Caco-2 (cell line): ENCODE results near the gene ADM. TPM values are rescaled to one million over a fixed set of nuclear protein-coding genes. Genes with fewer than 3 reads are reported as not detected.

Experiments
- BruUV-seq: library from RNA; stranded (reverse); fragments of 400-500 nt; replicated peaks from 2 replicates; lab custom pipeline; 2021; lab: Mats Ljungman, UMichigan
- CTCF ChIA-PET: fragments of 300-600 bp; sonication (Branson Sonifier 250); formaldehyde crosslinking; loops from one replicate; lab custom pipeline; 2022; ENCODE audit warnings: antibody characterized with exemption; lab: Charles Lee
- POLR2A ChIA-PET: fragments of 300-600 bp; sonication (Branson Sonifier 250); formaldehyde crosslinking; loops from one replicate; lab custom pipeline; 2022; ENCODE audit warnings: antibody characterized with exemption; lab: Charles Lee
- DNase-seq, 2 experiments: peaks; one replicate each; pipeline versions ENCODE4 v3.0.0 to v3.0.0-alpha.2; 2020 to 2022
- H3K27me3 ChIP-seq: replicated peaks from 2 replicates; pipeline ENCODE4 v1.6.0; 2011; ENCODE audit warnings: low read length; ENCODE audit not compliant: control insufficient read depth, insufficient read depth
- H3K36me3 ChIP-seq: 2 replicates; pipeline ENCODE4 v1.5.1; 2011; ENCODE audit warnings: low read length; ENCODE audit not compliant: control insufficient read depth, insufficient read depth
- H3K4me1 ChIP-seq: fragments of 250-450 bp; sonication (Bioruptor Pico); 2 replicates; pipeline ENCODE4 v1.5.1; 2020; ENCODE audit warnings: mild to moderate bottlenecking
- H3K4me3 ChIP-seq: 2 replicates; pipeline ENCODE4 v1.5.1; 2011; ENCODE audit warnings: low read depth, mild to moderate bottlenecking, control low read depth, low read length
- H3K9me3 ChIP-seq: fragments of 250-450 bp; sonication (Bioruptor Pico); 2 replicates; pipeline ENCODE4 v1.5.1; 2020; ENCODE audit warnings: mild to moderate bottlenecking, moderate library complexity
- H3K27ac Mint-ChIP-seq: one replicate; pipeline ENCODE4 v1.8.0; 2022; ENCODE audit warnings: mixed read lengths; ENCODE audit not compliant: unreplicated experiment
- H3K27me3 Mint-ChIP-seq: one replicate; pipeline ENCODE4 v1.8.0; 2022; ENCODE audit warnings: mixed read lengths; ENCODE audit not compliant: insufficient read depth, unreplicated experiment
- H3K36me3 Mint-ChIP-seq: one replicate; pipeline ENCODE4 v1.8.0; 2022; ENCODE audit warnings: mild to moderate bottlenecking, mixed read lengths; ENCODE audit not compliant: insufficient read depth, unreplicated experiment
- H3K4me1 Mint-ChIP-seq: one replicate; pipeline ENCODE4 v1.8.0; 2022; ENCODE audit warnings: low read depth, mixed read lengths; ENCODE audit not compliant: unreplicated experiment
- H3K4me3 Mint-ChIP-seq: one replicate; pipeline ENCODE4 v1.8.0; 2022; ENCODE audit warnings: mild to moderate bottlenecking, moderate library complexity, mixed read lengths; ENCODE audit not compliant: unreplicated experiment
- H3K9me3 Mint-ChIP-seq: one replicate; pipeline ENCODE4 v1.8.0; 2022; ENCODE audit warnings: mixed read lengths; ENCODE audit not compliant: unreplicated experiment
- intact Hi-C: fragments of 100-400 bp; cut with micrococcal nuclease; formaldehyde crosslinking; loops from one replicate; pipeline ENCODE4 v1.10.0; 2022; ENCODE audit not compliant: unreplicated experiment
- total RNA-seq: library from RNA; stranded (reverse); gene quantifications from 2 replicates; pipeline ENCODE4 v1.2.3, GENCODE V29; 2022
- TF ChIP-seq, protein P1 (sequence below), 2 experiments: fragments of 200-600 bp in 1 of 2; IDR thresholded peaks; 1 replicate in 1 of 2; 2 replicates in 1 of 2; pipeline versions ENCODE4 v1.5.1 to v1.8.0; 2011 to 2022; ENCODE audit warnings: antibody characterized with exemption in 1 of 2, control low read depth in 1 of 2, inconsistent platforms in 1 of 2, low read depth in 1 of 2, low read length in 1 of 2, mild to moderate bottlenecking in 1 of 2, moderate library complexity in 1 of 2; ENCODE audit not compliant: insufficient read depth in 1 of 2, severe bottlenecking in 1 of 2, unreplicated experiment in 1 of 2

Gene ADM
- total RNA-seq, 1 experiment from 2014 or later: 127 TPM

DNA sequence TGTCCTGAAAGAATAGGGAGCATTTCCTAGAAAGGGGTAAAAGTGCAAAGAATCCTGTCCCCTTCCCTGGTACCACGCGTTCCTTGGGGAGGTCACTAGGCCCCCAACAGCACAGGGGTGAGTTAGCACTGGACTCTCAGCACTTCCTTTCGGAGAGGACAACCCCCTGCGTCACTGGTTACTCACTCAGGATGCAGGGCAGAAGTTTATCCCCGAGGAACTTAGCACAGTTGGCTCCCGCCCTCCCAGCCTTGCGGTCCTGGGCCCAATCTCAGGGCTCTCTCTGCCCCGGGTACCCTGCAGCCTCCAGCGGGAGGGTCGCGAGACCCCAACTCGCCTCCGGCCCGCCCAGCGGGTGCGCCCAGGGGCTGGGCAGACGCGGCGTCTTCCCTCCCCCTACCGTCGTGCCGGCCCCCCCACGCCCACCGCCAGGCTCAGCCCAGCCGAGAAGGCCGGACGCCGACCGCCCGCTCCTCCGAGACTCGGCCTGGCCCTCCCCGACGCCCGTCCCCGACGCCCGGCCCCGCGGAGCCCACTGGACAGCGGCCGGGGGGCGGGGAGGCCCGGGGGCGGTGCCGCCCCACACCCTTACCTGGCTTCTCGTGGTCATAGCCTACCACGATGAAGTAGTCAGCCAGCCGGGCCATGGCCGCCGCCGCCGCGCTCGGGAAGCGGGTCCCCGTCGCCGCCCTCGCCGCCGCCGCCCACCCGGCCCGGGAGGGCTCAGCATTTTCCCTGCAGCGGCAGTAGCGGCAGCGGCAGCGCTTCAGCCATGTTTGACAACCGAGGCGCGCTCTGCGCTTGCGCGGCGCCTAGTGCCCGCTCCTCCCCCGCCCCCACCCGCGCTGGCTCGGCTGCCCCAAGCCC, 11.2 kb upstream of the ADM start, which contains the start of gene SBF2:
Gene SBF2 (minus strand): TSS at position 797 of the 867 bp plus-strand sequence. CDS start 150 bp downstream, at position 647.
- peak within 1 kb of the TSS; percentile 76 for H3K4me3 Mint-ChIP-seq
- no peaks in the 10 kb centered on the region for H3K27me3 Mint-ChIP-seq
- no peaks in the 10 kb centered on the region for H3K9me3 ChIP-seq
- H3K27me3 ChIP-seq: no peaks in the 10 kb centered on the region
- BruUV-seq: no TSS peak
- peaks cover 31% of the 10 kb centered on the region for H3K36me3 Mint-ChIP-seq
- peaks cover 12% of the 10 kb centered on the region for H3K4me1 ChIP-seq
- peak within 1 kb of the TSS; percentile 74 for H3K27ac Mint-ChIP-seq
- H3K4me3 ChIP-seq: peak within 1 kb of the TSS; percentile 88
- H3K4me1 Mint-ChIP-seq: peaks cover 17% of the 10 kb centered on the region
- DNase-seq: peak; percentile 87 to 91
- intact Hi-C loops: loop anchor here (1.0 kb wide), 1 partner anchor 10 kb away; no protein-coding TSS in a partner anchor
- ChIA-PET POLR2A (interaction anchor here (0.5 to 1.9 kb wide), 5 partner anchors 9 to 108 kb away, joined by 5 to 13 read pairs (median 7); partner anchors contain the start of gene ADM), CTCF (interaction anchor here (1.3 kb wide), 1 partner anchor 11 kb away, joined by 8 read pairs; the partner anchor contains the start of gene ADM)
- H3K36me3 ChIP-seq: no peaks in the 10 kb centered on the region; the same call in 1 of the 2 replicates
- TF ChIP-seq, protein P1, sequence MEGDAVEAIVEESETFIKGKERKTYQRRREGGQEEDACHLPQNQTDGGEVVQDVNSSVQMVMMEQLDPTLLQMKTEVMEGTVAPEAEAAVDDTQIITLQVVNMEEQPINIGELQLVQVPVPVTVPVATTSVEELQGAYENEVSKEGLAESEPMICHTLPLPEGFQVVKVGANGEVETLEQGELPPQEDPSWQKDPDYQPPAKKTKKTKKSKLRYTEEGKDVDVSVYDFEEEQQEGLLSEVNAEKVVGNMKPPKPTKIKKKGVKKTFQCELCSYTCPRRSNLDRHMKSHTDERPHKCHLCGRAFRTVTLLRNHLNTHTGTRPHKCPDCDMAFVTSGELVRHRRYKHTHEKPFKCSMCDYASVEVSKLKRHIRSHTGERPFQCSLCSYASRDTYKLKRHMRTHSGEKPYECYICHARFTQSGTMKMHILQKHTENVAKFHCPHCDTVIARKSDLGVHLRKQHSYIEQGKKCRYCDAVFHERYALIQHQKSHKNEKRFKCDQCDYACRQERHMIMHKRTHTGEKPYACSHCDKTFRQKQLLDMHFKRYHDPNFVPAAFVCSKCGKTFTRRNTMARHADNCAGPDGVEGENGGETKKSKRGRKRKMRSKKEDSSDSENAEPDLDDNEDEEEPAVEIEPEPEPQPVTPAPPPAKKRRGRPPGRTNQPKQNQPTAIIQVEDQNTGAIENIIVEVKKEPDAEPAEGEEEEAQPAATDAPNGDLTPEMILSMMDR (IDR thresholded peaks at IDR 0.05; ENCODE audit: insufficient read depth in 1 of 2, low read depth in 1 of 2, low read length in 1 of 2, severe bottlenecking in 1 of 2, unreplicated experiment in 1 of 2): no peak
- H3K9me3 Mint-ChIP-seq: no peaks in the 10 kb centered on the region

DNA sequence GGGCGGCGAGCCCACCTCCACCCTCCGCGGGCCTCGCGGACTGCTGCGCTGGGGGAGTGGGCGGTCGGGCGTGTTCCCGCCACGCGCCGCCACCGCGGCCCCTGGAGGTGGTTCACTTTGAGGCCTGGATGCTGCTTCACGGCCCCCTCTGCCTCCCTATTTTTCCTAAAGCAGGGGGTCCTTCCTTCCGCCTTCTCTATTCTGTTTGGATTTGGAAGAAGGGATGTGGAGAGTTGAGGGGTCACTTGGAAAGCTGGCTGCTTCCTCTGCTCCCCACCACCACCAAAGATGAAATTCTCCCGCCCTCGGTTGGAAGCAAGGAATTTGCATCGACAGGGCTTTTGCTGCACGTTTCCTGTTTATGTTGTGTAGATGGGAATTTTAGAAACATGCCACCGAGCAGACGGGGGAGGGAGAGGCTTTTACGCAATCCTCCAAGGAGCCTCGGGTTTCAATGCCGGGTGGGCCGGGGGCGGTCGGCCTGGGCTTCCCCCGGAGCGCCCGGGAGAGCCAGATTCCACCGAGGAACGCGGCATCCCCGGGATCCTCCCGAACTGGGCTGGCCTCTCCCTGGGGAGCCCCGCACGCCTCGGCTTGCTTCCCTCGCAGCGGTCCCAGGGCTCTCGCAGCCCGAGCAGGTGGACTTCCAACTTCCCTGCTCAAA, 10.5 kb upstream of the ADM start:
- H3K4me1 Mint-ChIP-seq: peaks cover 17% of the 10 kb centered on the region
- DNase-seq: peak; percentile 60 to 64
- intact Hi-C loops: loop anchor here (1.0 kb wide), 1 partner anchor 9 kb away; no protein-coding TSS in a partner anchor
- no peaks in the 10 kb centered on the region for H3K9me3 Mint-ChIP-seq
- Histone ChIP-seq H3K36me3 (no peaks in the 10 kb centered on the region; the same call in 1 of the 2 replicates), H3K9me3 (no peaks in the 10 kb centered on the region), H3K27me3 (no peaks in the 10 kb centered on the region), H3K4me3 (peak overlapping the region; percentile 88), H3K4me1 (peaks cover 5% of the 10 kb centered on the region)
- H3K27ac Mint-ChIP-seq: peak overlapping the region; percentile 74
- BruUV-seq: TSS peak; percentile 53
- ChIA-PET POLR2A (interaction anchor here (1.9 kb wide), 1 partner anchor 11 kb away, joined by 13 read pairs; the partner anchor contains the start of gene ADM), CTCF (interaction anchor here (0.5 kb wide), 1 partner anchor 11 kb away, joined by 5 read pairs; the partner anchor contains the start of gene ADM)
- TF ChIP-seq, protein P1 (IDR thresholded peaks at IDR 0.05; ENCODE audit: insufficient read depth in 1 of 2, low read depth in 1 of 2, low read length in 1 of 2, severe bottlenecking in 1 of 2, unreplicated experiment in 1 of 2): no peak
- peaks cover 39% of the 10 kb centered on the region for H3K36me3 Mint-ChIP-seq
- no peaks in the 10 kb centered on the region for H3K27me3 Mint-ChIP-seq
- H3K4me3 Mint-ChIP-seq: peak overlapping the region; percentile 76
